Activated T-helper 17 cell treated with anti-CD3 and anti-CD28 coated beads, Interleukin-2, amount 50 U/mL, for 72 hours (primary cell): Measurements from ENCODE around the gene TFE3. TPM values are rescaled to one million over a fixed set of nuclear protein-coding genes. Genes with fewer than 3 reads are reported as not detected.

Experiments
- ATAC-seq: fragments of 150-1000 bp; cut with Tn5 transposase; replicated peaks from 2 replicates; pipeline ENCODE4 v1.10.0; 2021; ENCODE audit warnings: mild to moderate bottlenecking, moderate library complexity
- H3K27ac Mint-ChIP-seq: one replicate; pipeline ENCODE4 v1.8.0; 2022; ENCODE audit warnings: mixed read lengths
- H3K27me3 Mint-ChIP-seq: one replicate; pipeline ENCODE4 v1.8.0; 2022; ENCODE audit warnings: mixed read lengths
- H3K36me3 Mint-ChIP-seq: one replicate; pipeline ENCODE4 v1.8.0; 2022; ENCODE audit warnings: low read depth, mild to moderate bottlenecking, mixed read lengths
- H3K4me1 Mint-ChIP-seq: one replicate; pipeline ENCODE4 v1.8.0; 2022; ENCODE audit warnings: mixed read lengths
- H3K4me3 Mint-ChIP-seq: one replicate; pipeline ENCODE4 v1.8.0; 2022; ENCODE audit warnings: mild to moderate bottlenecking, mixed read lengths
- H3K9me3 Mint-ChIP-seq: one replicate; pipeline ENCODE4 v1.8.0; 2022; ENCODE audit warnings: mixed read lengths
- total RNA-seq, 2 donors: library from RNA; stranded (reverse); gene quantifications; one replicate each; pipeline ENCODE4 v1.2.3, GENCODE V29; 2022

The TFE3 gene
- total RNA-seq, 2 donors from 2014 or later = 35.0 to 38.9 TPM

DNA sequence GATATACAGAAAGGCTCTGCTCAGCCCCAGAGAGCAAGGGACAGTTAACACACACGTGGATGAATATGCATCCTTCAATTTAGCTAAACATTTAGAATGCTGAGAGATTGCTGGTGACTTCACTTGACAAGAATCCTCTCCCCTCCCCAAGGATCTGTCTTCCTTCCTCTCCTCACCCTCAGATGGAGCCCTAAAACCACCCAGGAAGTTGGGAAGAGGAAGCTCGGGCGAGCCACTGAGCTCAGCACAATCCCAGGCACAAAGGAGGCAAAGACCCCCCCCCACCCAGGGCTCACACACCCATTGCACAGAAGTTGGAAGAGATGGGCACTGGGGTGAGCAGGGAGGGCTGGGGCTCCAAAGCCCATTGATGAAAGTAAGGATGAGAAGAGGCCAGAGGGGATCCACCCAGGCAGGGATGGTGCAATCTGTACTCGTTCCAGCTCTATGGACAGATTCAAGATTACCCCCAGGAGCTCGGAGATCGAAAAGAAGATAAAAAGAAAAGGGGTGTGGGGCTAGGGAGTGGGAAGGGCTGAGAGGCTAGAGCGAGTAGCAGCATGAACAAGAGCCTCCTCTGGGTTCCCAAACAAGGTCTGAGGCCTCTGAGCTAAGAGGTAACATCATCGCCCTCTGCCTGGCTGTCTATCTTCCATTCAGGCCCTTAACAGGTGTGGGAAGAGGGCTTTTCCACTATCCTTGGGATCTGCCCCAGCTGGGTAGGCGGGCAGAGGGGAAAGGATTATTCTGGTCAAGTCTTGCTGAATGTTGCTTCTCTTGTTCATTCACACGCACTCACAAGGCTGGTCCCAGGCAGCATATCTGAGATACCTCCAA is 1.2 kb downstream of the TFE3 start:
- H3K9me3 Mint-ChIP-seq = no peaks in the 10 kb centered on the region
- ATAC-seq = no peak
- H3K36me3 Mint-ChIP-seq = peaks cover 47% of the 10 kb centered on the region
- peaks cover 5% of the 10 kb centered on the region for H3K4me1 Mint-ChIP-seq
- no peaks in the 10 kb centered on the region for H3K27me3 Mint-ChIP-seq
- peak overlapping the region; percentile 93 for H3K27ac Mint-ChIP-seq
- peak overlapping the region; percentile 96 for H3K4me3 Mint-ChIP-seq

DNA sequence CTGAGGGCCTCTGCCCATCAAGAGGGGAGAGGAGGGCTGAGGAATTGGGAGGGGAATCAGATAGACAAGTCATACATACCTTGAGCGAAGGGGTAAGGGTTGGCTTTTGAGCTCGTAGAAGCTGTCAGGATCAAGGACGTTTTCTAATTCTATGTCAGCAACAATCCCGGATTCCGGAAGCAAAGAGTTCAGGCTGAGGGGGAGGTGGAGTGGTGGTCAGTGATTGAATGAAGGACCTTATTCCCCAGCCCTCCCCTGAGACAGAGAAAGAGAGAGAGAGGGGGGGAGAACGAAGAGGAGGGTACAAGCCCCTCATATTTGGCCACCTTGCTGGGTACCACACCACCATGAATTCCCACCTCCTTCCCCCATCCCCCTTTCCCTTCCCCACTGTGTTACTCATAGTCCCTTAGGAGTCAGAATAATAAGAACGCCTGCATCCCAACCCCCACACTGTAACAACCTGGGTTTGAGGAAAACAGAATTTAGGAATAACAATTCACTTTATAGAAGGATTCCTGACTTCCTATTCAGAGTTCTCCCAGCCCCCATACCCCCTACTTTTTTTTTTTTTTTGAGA is 2.7 kb downstream of the TFE3 start:
- no peaks in the 10 kb centered on the region for H3K9me3 Mint-ChIP-seq
- no peak for ATAC-seq
- peak overlapping the region; percentile 52 for H3K27ac Mint-ChIP-seq
- H3K36me3 Mint-ChIP-seq = peaks cover 47% of the 10 kb centered on the region
- H3K4me1 Mint-ChIP-seq = peaks cover 5% of the 10 kb centered on the region
- H3K27me3 Mint-ChIP-seq = no peaks in the 10 kb centered on the region
- H3K4me3 Mint-ChIP-seq = peak overlapping the region; percentile 96

- Mint-ChIP-seq H3K4me1 (peaks cover 5% of the 10 kb centered on the region), H3K9me3 (no peaks in the 10 kb centered on the region), H3K27ac (peak overlapping the region; percentile 52), H3K27me3 (no peaks in the 10 kb centered on the region), H3K36me3 (peaks cover 50% of the 10 kb centered on the region), H3K4me3 (peak overlapping the region; percentile 96)
- ATAC-seq = no peak
Observed at GRCh38 chrX:49039598-49040375, 3.4 kb downstream of the TFE3 start.

DNA sequence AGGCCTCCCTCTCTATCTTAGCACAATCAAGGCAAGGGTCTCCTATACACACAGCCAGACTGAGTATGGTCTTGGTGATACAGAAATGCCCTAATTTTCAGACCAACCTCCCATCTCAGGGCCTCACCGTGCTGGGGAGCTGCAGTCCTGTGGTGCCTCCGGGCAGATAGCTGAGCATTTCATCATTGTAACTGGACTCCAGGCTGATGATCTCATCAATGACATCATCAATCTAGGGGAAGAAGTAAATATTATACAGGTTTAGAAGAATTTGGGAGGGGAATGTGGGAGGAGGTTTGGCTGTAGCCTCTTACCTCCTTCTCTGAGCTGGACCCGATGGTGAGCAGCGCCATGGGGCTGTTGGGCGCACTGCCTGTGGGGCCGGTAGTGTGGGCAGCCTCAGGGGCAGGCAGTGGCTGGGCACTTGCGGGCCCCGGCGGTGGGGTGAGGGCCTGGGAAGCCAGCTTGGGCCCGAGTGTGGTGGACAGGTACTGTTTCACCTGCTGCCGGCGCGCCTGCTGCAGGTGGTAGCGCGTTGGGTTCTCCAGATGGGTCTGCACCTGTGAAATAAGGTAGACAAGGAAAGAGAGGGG is 5.2 kb downstream of the TFE3 start:
- Mint-ChIP-seq H3K27ac (no peak overlapping the region), H3K4me3 (no peak overlapping the region), H3K9me3 (no peaks in the 10 kb centered on the region), H3K36me3 (peaks cover 68% of the 10 kb centered on the region), H3K4me1 (peaks cover 5% of the 10 kb centered on the region), H3K27me3 (no peaks in the 10 kb centered on the region)
- ATAC-seq = no peak

GRCh38 chrX:49030283-49030682 is 12.9 kb downstream of the TFE3 start:
- H3K4me3 Mint-ChIP-seq = no peak overlapping the region
- no peaks in the 10 kb centered on the region for H3K9me3 Mint-ChIP-seq
- no peak overlapping the region for H3K27ac Mint-ChIP-seq
- ATAC-seq = no peak
- no peaks in the 10 kb centered on the region for H3K27me3 Mint-ChIP-seq
- peaks cover 53% of the 10 kb centered on the region for H3K36me3 Mint-ChIP-seq
- no peaks in the 10 kb centered on the region for H3K4me1 Mint-ChIP-seq

DNA sequence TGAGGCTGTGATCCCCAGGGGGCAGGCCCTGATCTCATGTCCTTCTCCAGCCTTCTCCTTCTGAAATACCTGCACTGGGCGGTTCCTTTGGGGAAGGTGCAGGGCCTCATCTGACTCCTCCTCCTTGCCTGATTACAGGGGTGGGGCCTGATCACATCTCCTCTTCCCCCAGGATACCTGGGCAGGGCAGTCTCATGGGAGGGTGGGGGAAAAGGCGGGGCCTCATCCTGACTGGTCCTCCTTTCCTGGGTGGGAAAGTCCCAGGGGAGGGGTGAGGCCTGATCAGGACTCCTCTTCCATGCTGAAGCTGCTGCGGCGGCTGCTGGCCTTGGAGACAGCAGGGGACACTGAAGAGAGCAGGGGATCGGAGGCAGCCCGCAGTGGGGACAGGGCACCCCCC is 13.3 kb downstream of the TFE3 start:
- Mint-ChIP-seq H3K9me3 (no peaks in the 10 kb centered on the region), H3K4me1 (no peaks in the 10 kb centered on the region), H3K4me3 (no peak overlapping the region), H3K36me3 (peaks cover 51% of the 10 kb centered on the region), H3K27ac (no peak overlapping the region), H3K27me3 (no peaks in the 10 kb centered on the region)
- no peak for ATAC-seq

GRCh38 chrX:49019599-49020249 is 23.4 kb downstream of the TFE3 start:
- Mint-ChIP-seq H3K36me3 (peaks cover 6% of the 10 kb centered on the region), H3K4me1 (no peaks in the 10 kb centered on the region), H3K4me3 (no peak overlapping the region), H3K27me3 (no peaks in the 10 kb centered on the region), H3K9me3 (no peaks in the 10 kb centered on the region), H3K27ac (no peak overlapping the region)
- no peak for ATAC-seq

- Mint-ChIP-seq H3K4me1 (no peaks in the 10 kb centered on the region), H3K27ac (no peak overlapping the region), H3K4me3 (no peak overlapping the region), H3K9me3 (no peaks in the 10 kb centered on the region), H3K36me3 (no peaks in the 10 kb centered on the region), H3K27me3 (no peaks in the 10 kb centered on the region)
- ATAC-seq = peak; percentile 39
Observed at GRCh38 chrX:49019050-49019449, 24.1 kb downstream of the TFE3 start.

- peaks cover 7% of the 10 kb centered on the region for H3K4me1 Mint-ChIP-seq
- H3K9me3 Mint-ChIP-seq = no peaks in the 10 kb centered on the region
- H3K4me3 Mint-ChIP-seq = peak overlapping the region; percentile 94
- H3K27me3 Mint-ChIP-seq = no peaks in the 10 kb centered on the region
- ATAC-seq = no peak
- H3K36me3 Mint-ChIP-seq = peaks cover 29% of the 10 kb centered on the region
- H3K27ac Mint-ChIP-seq = peak overlapping the region; percentile 70
Observed at GRCh38 chrX:49003696-49004095, 39.5 kb downstream of the TFE3 start.

GRCh38 chrX:49002091-49002935 is 40.8 kb downstream of the TFE3 start, which contains the start of gene GRIPAP1:
Gene GRIPAP1, minus strand, starts transcription at chrX:49002264. Its CDS starts 35 bp downstream, at chrX:49002229.
- Mint-ChIP-seq H3K4me3 (peak within 1 kb of the TSS; percentile 94), H3K9me3 (no peaks in the 10 kb centered on the region)

GRCh38 chrX:49001521-49002090 is 41.6 kb downstream of the TFE3 start:
- Mint-ChIP-seq H3K27me3 (no peaks in the 10 kb centered on the region), H3K4me3 (peak overlapping the region; percentile 94), H3K36me3 (peaks cover 50% of the 10 kb centered on the region), H3K9me3 (no peaks in the 10 kb centered on the region), H3K27ac (peak overlapping the region; percentile 97), H3K4me1 (peaks cover 24% of the 10 kb centered on the region)
- peak; percentile 58 for ATAC-seq

More at GRCh38 chrX:49002091-49002935, 40.8 kb downstream of the TFE3 start, which contains the start of gene GRIPAP1:
- Mint-ChIP-seq H3K4me1 (peaks cover 20% of the 10 kb centered on the region), H3K36me3 (peaks cover 43% of the 10 kb centered on the region), H3K27ac (peak within 1 kb of the TSS; percentile 97), H3K27me3 (no peaks in the 10 kb centered on the region)
- peak; percentile 77 for ATAC-seq

GRCh38 chrX:49000636-49001035 is 42.5 kb downstream of the TFE3 start:
- ATAC-seq = no peak
- Mint-ChIP-seq H3K9me3 (no peaks in the 10 kb centered on the region), H3K27me3 (no peaks in the 10 kb centered on the region), H3K36me3 (peaks cover 59% of the 10 kb centered on the region), H3K4me3 (peak overlapping the region; percentile 94), H3K4me1 (peaks cover 24% of the 10 kb centered on the region), H3K27ac (peak overlapping the region; percentile 97)

DNA sequence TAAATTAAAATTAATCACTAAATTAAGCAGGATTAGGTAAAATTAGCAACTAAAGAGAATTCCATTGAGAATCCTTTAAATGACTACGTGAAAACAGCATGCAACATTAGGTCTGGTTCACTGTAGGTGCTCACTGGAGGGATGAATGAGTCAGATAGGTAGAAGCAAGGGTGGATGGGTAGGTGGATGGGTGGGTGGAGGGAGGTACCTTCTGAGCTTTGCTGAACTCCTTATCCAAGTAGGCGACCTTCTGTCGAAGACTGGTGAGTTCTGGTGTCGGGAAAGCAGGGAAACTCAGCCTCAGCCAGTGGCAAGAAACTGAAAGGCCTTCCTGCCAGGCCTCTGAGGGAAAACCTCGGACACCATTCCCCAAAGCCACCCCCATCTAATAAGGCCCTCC is 44.1 kb downstream of the TFE3 start:
- Mint-ChIP-seq H3K4me3 (peak overlapping the region; percentile 62), H3K4me1 (peaks cover 24% of the 10 kb centered on the region), H3K27ac (peak overlapping the region; percentile 67), H3K9me3 (no peaks in the 10 kb centered on the region), H3K27me3 (no peaks in the 10 kb centered on the region), H3K36me3 (peaks cover 73% of the 10 kb centered on the region)
- no peak for ATAC-seq
